Aorta (tissue), 5 donors: Measurements from ENCODE around the gene DUSP15. TPM values are rescaled to one million over a fixed set of nuclear protein-coding genes. Genes with fewer than 3 reads are reported as not detected.
A peak's percentile ranks its signal among the peaks of the same experiment; 100 is the strongest.
"Not testable (repeated sequence)": the region's sequence is repeated elsewhere in the genome, so short reads cannot be mapped to it uniquely, and the experiment has no call there.

Experiments used
- ATAC-seq: fragments of 200-7000 bp; cut with Tn5 transposase; one replicate; pipeline ENCODE4 v1.9.1; 2022; ENCODE audit warnings: moderate library complexity; ENCODE audit not compliant: low FRiP score
- DNase-seq, 2 donors: peaks; one replicate each; pipeline ENCODE4 v3.0.0-alpha.2; 2020
- H3K27ac ChIP-seq, 2 donors: one replicate each; pipeline ENCODE4 v1.5.1; 2013; ENCODE audit warnings: low read length in 2 of 2, mild to moderate bottlenecking in 2 of 2, moderate library complexity in 2 of 2, control low read depth in 1 of 2, inconsistent platforms in 1 of 2, low read depth in 1 of 2
- H3K27me3 ChIP-seq, 2 donors: one replicate each; pipeline ENCODE4 v1.6.1; 2013; ENCODE audit warnings: control low read depth in 1 of 2, low read length in 1 of 2, mild to moderate bottlenecking in 1 of 2, moderate library complexity in 1 of 2; ENCODE audit not compliant: insufficient read depth in 2 of 2, control insufficient read depth in 1 of 2
- H3K36me3 ChIP-seq, 2 donors: one replicate each; pipeline ENCODE4 v1.6.1; 2013; ENCODE audit warnings: control low read depth in 1 of 2, low read length in 1 of 2, mild to moderate bottlenecking in 1 of 2; ENCODE audit not compliant: insufficient read depth in 2 of 2, control insufficient read depth in 1 of 2
- H3K4me1 ChIP-seq, 2 donors: one replicate each; pipeline ENCODE4 v1.6.1; 2013; ENCODE audit warnings: low read length in 2 of 2, control low read depth in 1 of 2, mild to moderate bottlenecking in 1 of 2, moderate library complexity in 1 of 2; ENCODE audit not compliant: insufficient read depth in 2 of 2, control insufficient read depth in 1 of 2
- H3K4me3 ChIP-seq, 2 donors: one replicate each; pipeline ENCODE4 v1.5.1; 2013; ENCODE audit warnings: low read length in 2 of 2, control low read depth in 1 of 2, mild to moderate bottlenecking in 1 of 2
- H3K9me3 ChIP-seq: one replicate; pipeline ENCODE4 v1.6.1; 2013; ENCODE audit warnings: mild to moderate bottlenecking, low read length; ENCODE audit not compliant: control insufficient read depth
- WGBS, 2 donors: extraction: QIAGEN DNeasy Blood & Tissue Kit; methylation state at CpG; one replicate each; pipeline ENCODE4 v1.1.7; 2013; 5-methylcytosine and 5-hydroxymethylcytosine counted together
- intact Hi-C, 2 donors: fragments of 100-400 bp; cut with DNase I; formaldehyde crosslinking; loops; one replicate each; pipeline versions ENCODE4 v1.14.2 to v1.15.0; 2022
- polyA plus RNA-seq, 2 donors: library from polyadenylated mRNA; stranded (reverse); fragments of 200-250 nt; gene quantifications; one replicate each; pipeline ENCODE4 v1.2.3, GENCODE V29; 2013
- total RNA-seq, 2 donors: library from RNA; stranded (reverse); fragmentation: NEBNext Ultra II Directional; extraction: Animal tissue kit (Norgen Biotek cat#: 25700); gene quantifications; one replicate each; pipeline ENCODE4 v1.2.1, GENCODE V29; 2021
- donor health status: healthy with polysubstance abuse.
- donor health status: Bipolar disorder and iron deficiency.
- donor health status: DM: no; HTN: no; CAD: no.
- donor health status: DM: no; HTN: no; CAD: no.
- donor health status: DM: yes; HTN: yes; CAD: no.

DUSP15 gene
- total and polyA plus RNA-seq, 4 donors = 2.4 to 31.7 (median 3.7) TPM

DNA sequence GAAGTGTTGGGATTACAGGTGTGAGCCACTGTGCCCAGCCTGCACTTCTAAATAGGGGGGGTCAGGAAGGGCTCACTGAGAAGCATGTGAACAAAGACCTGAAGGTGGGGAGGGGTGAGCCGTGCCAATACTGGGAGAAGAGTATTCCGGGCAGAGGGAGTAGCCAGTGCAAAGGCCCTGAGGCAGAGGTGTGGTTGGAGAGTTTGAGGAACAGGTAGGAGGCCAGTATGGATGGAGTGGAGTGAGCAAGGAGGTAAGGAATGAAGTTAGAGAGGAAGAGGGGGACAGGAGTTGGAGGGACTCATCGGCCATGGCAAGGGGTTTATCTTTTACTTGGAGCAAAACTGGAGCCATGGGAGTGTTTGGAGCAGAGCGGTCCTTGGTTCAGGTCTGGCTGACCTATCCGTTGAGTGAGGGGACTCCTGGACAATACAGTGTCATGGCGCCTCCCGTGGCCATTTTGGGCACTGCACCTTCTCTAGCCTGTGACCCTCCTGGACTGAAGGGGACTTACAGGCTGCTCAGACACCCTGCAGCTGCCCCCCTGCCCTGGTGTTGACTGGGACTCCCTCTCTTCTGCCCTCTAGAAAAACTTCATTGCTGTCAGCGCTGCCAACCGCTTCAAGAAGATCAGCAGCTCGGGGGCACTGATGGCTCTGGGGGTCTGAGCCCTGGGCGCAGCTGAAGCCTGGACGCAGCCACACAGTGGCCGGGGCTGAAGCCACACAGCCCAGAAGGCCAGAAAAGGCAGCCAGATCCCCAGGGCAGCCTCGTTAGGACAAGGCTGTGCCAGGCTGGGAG is 37.0 kb downstream of the DUSP15 start:
- Histone ChIP-seq H3K27me3 (no peaks in the 10 kb centered on the region), H3K4me3 (no peak overlapping the region), H3K27ac (no peak overlapping the region), H3K36me3 (no peaks in the 10 kb centered on the region), H3K4me1 (no peaks in the 10 kb centered on the region), H3K9me3 (no peaks in the 10 kb centered on the region)
- intact Hi-C loops = no loop called here
- no peak for ATAC-seq
- WGBS, 2 donors = 63 to 64% methylated on average over 14 of the region's 14 CpGs
- DNase-seq = peak in 1 of 2 donors; percentile 92

- Histone ChIP-seq H3K4me1 (no peaks in the 10 kb centered on the region), H3K4me3 (no peak overlapping the region), H3K27me3 (no peaks in the 10 kb centered on the region), H3K27ac (no peak overlapping the region), H3K9me3 (no peaks in the 10 kb centered on the region), H3K36me3 (no peaks in the 10 kb centered on the region)
- intact Hi-C loops = no loop called here
- DNase-seq (no peak), ATAC-seq (no peak)
- 80 to 85% methylated on average over 17 of the region's 17 CpGs for WGBS, 2 donors
Observed at GRCh38 chr20:31831771-31832306, 38.5 kb downstream of the DUSP15 start.

- H3K36me3 ChIP-seq = no peaks in the 10 kb centered on the region
- H3K9me3 ChIP-seq = no peaks in the 10 kb centered on the region
- no peaks in the 10 kb centered on the region for H3K4me1 ChIP-seq
- no peak overlapping the region for H3K27ac ChIP-seq
- WGBS, 2 donors = 91% methylated on average over 6 of the region's 6 CpGs
- H3K4me3 ChIP-seq = no peak overlapping the region
- no peaks in the 10 kb centered on the region for H3K27me3 ChIP-seq
- ATAC-seq (no peak), DNase-seq (no peak)
- intact Hi-C loops = no loop called here
Observed at GRCh38 chr20:31831211-31831610, 39.1 kb downstream of the DUSP15 start.

- 85 to 90% methylated on average over 8 of the region's 8 CpGs for WGBS, 2 donors
- H3K9me3 ChIP-seq = no peaks in the 10 kb centered on the region
- no peaks in the 10 kb centered on the region for H3K36me3 ChIP-seq
- intact Hi-C loops = no loop called here
- no peaks in the 10 kb centered on the region for H3K27me3 ChIP-seq
- H3K4me3 ChIP-seq = no peak overlapping the region
- ATAC-seq (no peak), DNase-seq (no peak)
- no peak overlapping the region for H3K27ac ChIP-seq
- no peaks in the 10 kb centered on the region for H3K4me1 ChIP-seq
Observed at GRCh38 chr20:31830406-31830981, 39.8 kb downstream of the DUSP15 start.

GRCh38 chr20:31829731-31830130 is 40.6 kb downstream of the DUSP15 start:
- DNase-seq (no peak), ATAC-seq (no peak)
- Histone ChIP-seq H3K4me1 (no peaks in the 10 kb centered on the region), H3K27ac (no peak overlapping the region), H3K4me3 (no peak overlapping the region), H3K36me3 (no peaks in the 10 kb centered on the region), H3K9me3 (no peaks in the 10 kb centered on the region), H3K27me3 (no peaks in the 10 kb centered on the region)
- intact Hi-C loops = loop anchor here in 1 of 2 donors (10.0 kb wide), 1 partner anchor 95 kb away; the partner anchor contains the start of gene TPX2
- 87 to 90% methylated on average over 6 of the region's 6 CpGs for WGBS, 2 donors

DNA sequence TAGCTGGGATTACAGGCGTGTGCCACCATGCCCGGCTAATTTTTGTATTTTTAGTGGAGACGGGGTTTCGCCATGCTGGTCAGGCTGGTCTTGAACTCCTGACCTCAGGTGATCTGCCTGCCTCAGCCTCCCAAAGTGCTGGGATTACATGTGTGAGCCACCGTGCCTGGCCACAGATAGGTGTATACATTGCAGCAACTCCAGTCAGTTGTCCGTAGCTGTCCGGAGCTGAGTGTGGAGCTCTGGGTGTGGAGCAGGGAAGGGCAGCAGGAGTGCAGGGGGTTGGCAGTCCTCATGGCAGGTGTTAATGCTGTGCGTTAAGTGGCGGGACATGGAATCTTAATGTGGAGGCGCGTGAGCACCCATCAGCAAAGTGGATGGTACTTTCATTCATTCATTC is 42.3 kb downstream of the DUSP15 start:
- not testable (repeated sequence) for H3K4me1 ChIP-seq, H3K27ac ChIP-seq, H3K4me3 ChIP-seq, H3K9me3 ChIP-seq, H3K27me3 ChIP-seq, H3K36me3 ChIP-seq, DNase-seq, ATAC-seq
- 96% methylated on average over 11 of the region's 11 CpGs for WGBS, 2 donors
- intact Hi-C loops = loop anchor here in 1 of 2 donors (10.0 kb wide), 1 partner anchor 93 kb away; the partner anchor contains the start of gene TPX2

DNA sequence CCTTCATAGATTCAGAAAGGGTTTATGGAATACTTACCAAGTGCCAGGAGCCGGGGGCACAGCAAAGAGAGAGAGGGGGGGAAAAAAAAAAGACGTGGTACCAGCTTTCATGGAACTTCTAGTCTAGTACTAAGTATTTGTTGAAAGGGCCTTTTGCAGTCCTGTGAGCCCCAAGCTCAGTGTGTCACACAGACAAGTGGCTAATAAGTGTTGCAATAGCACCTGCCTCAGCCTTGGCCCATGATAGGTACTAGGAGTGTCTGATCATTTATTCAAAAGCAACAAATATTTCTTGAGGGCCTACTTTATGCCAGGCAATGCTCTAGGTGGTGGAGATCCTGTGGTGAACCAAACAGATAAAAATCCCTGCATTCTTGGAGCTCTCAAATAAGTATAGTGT is 43.3 kb downstream of the DUSP15 start:
- no peaks in the 10 kb centered on the region for H3K9me3 ChIP-seq
- ATAC-seq = no peak
- no peaks in the 10 kb centered on the region for H3K27me3 ChIP-seq
- no peak overlapping the region for H3K4me3 ChIP-seq
- H3K36me3 ChIP-seq = no peaks in the 10 kb centered on the region
- no peak for DNase-seq
- no peak overlapping the region for H3K27ac ChIP-seq
- WGBS, 2 donors = 66 to 78% methylated on average over 2 of the region's 2 CpGs
- intact Hi-C loops = loop anchor here in 1 of 2 donors (10.0 kb wide), 1 partner anchor 92 kb away; the partner anchor contains the start of gene TPX2
- no peaks in the 10 kb centered on the region for H3K4me1 ChIP-seq

DNA sequence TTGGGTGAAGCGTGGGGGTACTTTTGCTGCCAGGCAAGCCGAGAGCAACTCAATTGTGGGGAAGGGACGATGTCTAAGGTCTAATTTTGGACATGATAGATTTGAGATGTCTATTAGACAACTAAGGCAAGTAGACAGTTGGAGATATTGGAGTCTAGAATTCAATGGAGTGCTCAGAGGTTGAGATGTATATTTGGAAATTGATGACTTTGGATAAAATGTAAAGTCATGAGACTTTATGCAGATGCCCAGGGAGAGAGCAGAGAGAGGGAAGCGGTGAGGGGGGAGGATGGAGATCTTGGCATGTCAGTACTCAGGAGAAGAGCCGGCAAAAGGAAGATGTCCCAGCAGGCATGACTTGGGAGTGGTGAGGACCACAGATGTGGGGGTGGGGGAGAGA is 44.3 kb downstream of the DUSP15 start:
- Histone ChIP-seq H3K4me1 (no peaks in the 10 kb centered on the region), H3K9me3 (no peaks in the 10 kb centered on the region), H3K36me3 (no peaks in the 10 kb centered on the region), H3K27me3 (no peaks in the 10 kb centered on the region), H3K27ac (no peak overlapping the region), H3K4me3 (no peak overlapping the region)
- intact Hi-C loops = loop anchor here in 1 of 2 donors (10.0 kb wide), 1 partner anchor 91 kb away; the partner anchor contains the start of gene TPX2
- ATAC-seq (no peak), DNase-seq (no peak)
- 93 to 98% methylated on average over 5 of the region's 5 CpGs for WGBS, 2 donors
